Endothelial cell of umbilical vein (primary cell): Measurements from ENCODE around the gene AP3M1.

Experiments
- POLR2A ChIP-seq: IDR thresholded peaks from 2 replicates; pipeline ENCODE4 v1.6.1; 2012; ENCODE audit warnings: low read depth, mild to moderate bottlenecking, control low read depth, low read length
- POLR2AphosphoS5 ChIP-seq: IDR thresholded peaks from 2 replicates; pipeline ENCODE4 v1.6.1; 2012; ENCODE audit warnings: low read depth, mild to moderate bottlenecking, control low read depth, low read length, moderate library complexity; ENCODE audit not compliant: insufficient read depth
- TF ChIP-seq, protein P1 (sequence below), 2 donors: IDR thresholded peaks; 1 replicate in 1 of 2; 2 replicates in 1 of 2; pipeline ENCODE4 v1.5.1; 2011; ENCODE audit warnings: low read length in 2 of 2, mild to moderate bottlenecking in 2 of 2, moderate library complexity in 2 of 2, control low read depth in 1 of 2, inconsistent platforms in 1 of 2, low read depth in 1 of 2; ENCODE audit not compliant: insufficient read depth in 1 of 2; ENCODE audit errors: extremely low read depth in 1 of 2

DNA sequence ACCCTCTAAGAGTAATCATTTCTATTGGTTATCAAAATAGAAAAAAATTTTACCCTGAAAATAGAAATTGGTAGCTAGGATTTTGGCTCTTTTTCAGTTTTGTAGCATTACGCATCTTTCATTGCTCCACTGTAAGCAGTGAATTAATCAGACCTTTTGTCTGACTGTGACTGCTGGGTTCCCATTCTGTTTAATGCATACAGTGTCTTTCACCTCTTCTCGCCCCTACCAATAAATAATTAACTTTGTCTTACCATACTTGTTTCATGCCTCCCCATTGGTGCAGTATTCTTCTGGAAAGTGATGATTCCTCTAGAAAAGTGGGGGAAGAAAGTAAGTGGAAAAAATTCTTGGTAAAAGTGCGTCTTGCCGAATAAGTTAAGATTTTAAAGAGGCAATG, 73.2 kb downstream of the AP3M1 start:
- TF ChIP-seq, protein P1, sequence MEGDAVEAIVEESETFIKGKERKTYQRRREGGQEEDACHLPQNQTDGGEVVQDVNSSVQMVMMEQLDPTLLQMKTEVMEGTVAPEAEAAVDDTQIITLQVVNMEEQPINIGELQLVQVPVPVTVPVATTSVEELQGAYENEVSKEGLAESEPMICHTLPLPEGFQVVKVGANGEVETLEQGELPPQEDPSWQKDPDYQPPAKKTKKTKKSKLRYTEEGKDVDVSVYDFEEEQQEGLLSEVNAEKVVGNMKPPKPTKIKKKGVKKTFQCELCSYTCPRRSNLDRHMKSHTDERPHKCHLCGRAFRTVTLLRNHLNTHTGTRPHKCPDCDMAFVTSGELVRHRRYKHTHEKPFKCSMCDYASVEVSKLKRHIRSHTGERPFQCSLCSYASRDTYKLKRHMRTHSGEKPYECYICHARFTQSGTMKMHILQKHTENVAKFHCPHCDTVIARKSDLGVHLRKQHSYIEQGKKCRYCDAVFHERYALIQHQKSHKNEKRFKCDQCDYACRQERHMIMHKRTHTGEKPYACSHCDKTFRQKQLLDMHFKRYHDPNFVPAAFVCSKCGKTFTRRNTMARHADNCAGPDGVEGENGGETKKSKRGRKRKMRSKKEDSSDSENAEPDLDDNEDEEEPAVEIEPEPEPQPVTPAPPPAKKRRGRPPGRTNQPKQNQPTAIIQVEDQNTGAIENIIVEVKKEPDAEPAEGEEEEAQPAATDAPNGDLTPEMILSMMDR (IDR thresholded peaks at IDR 0.05; ENCODE audit: extremely low read depth in 1 of 2, insufficient read depth in 1 of 2, low read depth in 1 of 2, low read length in 2 of 2), result no peak
- no peak for TF ChIP-seq POLR2AphosphoS5
- no peak for TF ChIP-seq POLR2A
